ENCODE results near the gene TMEM175.

DNA sequence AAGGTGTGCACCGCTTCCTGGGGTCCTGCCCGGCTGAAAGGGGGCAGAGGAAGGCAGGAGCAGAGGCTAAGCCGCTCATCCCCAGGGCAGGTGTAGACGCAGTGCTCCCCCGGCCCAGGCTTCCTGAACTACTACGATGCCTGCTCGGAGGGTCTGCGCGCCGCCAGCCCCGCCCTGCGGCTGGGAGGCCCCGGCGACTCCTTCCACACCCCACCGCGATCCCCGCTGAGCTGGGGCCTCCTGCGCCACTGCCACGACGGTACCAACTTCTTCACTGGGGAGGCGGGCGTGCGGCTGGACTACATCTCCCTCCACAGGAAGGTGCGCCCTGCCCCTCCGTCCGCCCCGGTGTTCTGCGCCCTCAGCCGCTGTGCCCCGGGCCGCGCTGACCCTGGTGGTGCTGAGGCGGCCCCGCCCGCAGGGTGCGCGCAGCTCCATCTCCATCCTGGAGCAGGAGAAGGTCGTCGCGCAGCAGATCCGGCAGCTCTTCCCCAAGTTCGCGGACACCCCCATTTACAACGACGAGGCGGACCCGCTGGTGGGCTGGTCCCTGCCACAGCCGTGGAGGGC, 69.4 kb downstream of the TMEM175 start:
- TF ChIP-seq, protein P1, sequence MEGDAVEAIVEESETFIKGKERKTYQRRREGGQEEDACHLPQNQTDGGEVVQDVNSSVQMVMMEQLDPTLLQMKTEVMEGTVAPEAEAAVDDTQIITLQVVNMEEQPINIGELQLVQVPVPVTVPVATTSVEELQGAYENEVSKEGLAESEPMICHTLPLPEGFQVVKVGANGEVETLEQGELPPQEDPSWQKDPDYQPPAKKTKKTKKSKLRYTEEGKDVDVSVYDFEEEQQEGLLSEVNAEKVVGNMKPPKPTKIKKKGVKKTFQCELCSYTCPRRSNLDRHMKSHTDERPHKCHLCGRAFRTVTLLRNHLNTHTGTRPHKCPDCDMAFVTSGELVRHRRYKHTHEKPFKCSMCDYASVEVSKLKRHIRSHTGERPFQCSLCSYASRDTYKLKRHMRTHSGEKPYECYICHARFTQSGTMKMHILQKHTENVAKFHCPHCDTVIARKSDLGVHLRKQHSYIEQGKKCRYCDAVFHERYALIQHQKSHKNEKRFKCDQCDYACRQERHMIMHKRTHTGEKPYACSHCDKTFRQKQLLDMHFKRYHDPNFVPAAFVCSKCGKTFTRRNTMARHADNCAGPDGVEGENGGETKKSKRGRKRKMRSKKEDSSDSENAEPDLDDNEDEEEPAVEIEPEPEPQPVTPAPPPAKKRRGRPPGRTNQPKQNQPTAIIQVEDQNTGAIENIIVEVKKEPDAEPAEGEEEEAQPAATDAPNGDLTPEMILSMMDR (IDR thresholded peaks at IDR 0.05), result no peak
- TF ChIP-seq POLR2AphosphoS5 (IDR thresholded peaks at IDR 0.05), result no peak
